H1 (cell line): Measurements from ENCODE around the gene RGS3. TPM values are rescaled to one million over a fixed set of nuclear protein-coding genes. Genes with fewer than 3 reads are reported as not detected.

ENCODE experiments used
- CTCF ChIA-PET: fragments of 300-600 bp; sonication (Branson Sonifier 250); formaldehyde crosslinking; loops from one replicate; lab custom pipeline; 2021; ENCODE audit not compliant: partially characterized antibody; lab: Charles Lee
- POLR2A ChIA-PET: fragments of 300-600 bp; sonication (Branson Sonifier 250); formaldehyde crosslinking; loops from one replicate; lab custom pipeline; 2021; ENCODE audit warnings: inconsistent platforms; ENCODE audit not compliant: partially characterized antibody; lab: Charles Lee
- DNase-seq, 2 experiments: peaks; one replicate each; pipeline versions ENCODE4 v3.0.0 to v3.0.0-alpha.2; 2010 to 2022; ENCODE audit warnings: low spot score in 2 of 2, low read depth in 1 of 2, mixed read lengths in 1 of 2
- FAIRE-seq: peaks from 2 replicates; lab custom pipeline; 2011; peaks lifted over from hg19 to GRCh38; lab: Jason Lieb, UNC
- H2AFZ ChIP-seq: 2 replicates; pipeline ENCODE4 v1.8.1; 2012; ENCODE audit warnings: low read length, inconsistent platforms
- H2AK5ac ChIP-seq: 2 replicates; pipeline ENCODE4 v1.6.1; 2013; ENCODE audit warnings: low read depth, low read length
- H2BK120ac ChIP-seq: replicated peaks from 2 replicates; pipeline ENCODE3; 2013; ENCODE audit warnings: low read depth, low read length, inconsistent platforms
- H2BK12ac ChIP-seq: 2 replicates; pipeline ENCODE4 v1.6.1; 2013; ENCODE audit warnings: low read depth, low read length
- H2BK15ac ChIP-seq: 2 replicates; pipeline ENCODE4 v1.6.1; 2013; ENCODE audit warnings: low read length
- H2BK20ac ChIP-seq: 2 replicates; pipeline ENCODE4 v1.6.1; 2013; ENCODE audit warnings: low read length
- H2BK5ac ChIP-seq: 2 replicates; pipeline ENCODE4 v1.6.1; 2013; ENCODE audit warnings: low read depth, low read length
- H3K14ac ChIP-seq: 2 replicates; pipeline ENCODE4 v1.6.1; 2013; ENCODE audit warnings: inconsistent platforms; ENCODE audit not compliant: insufficient read length
- H3K18ac ChIP-seq: 2 replicates; pipeline ENCODE4 v1.6.1; 2013; ENCODE audit warnings: low read length; ENCODE audit errors: extremely low read depth
- H3K23ac ChIP-seq: 2 replicates; pipeline ENCODE4 v1.6.1; 2013; ENCODE audit warnings: inconsistent platforms; ENCODE audit not compliant: insufficient read length
- H3K23me2 ChIP-seq: 2 replicates; pipeline ENCODE4 v1.6.1; 2013; ENCODE audit warnings: low read depth, low read length
- H3K27ac ChIP-seq: 2 replicates; pipeline ENCODE4 v1.6.1; 2011; ENCODE audit warnings: low read depth, low read length, inconsistent platforms
- H3K27me3 ChIP-seq, 4 experiments: replicated peaks in 1 of 4; 1 replicate in 1 of 4; 2 replicates in 3 of 4; pipeline versions ENCODE4 v1.6.1 to v1.8.1; 2011 to 2013; ENCODE audit warnings: low read length in 3 of 4, mild to moderate bottlenecking in 3 of 4, inconsistent platforms in 2 of 4, mixed read lengths in 2 of 4, moderate library complexity in 1 of 4; ENCODE audit not compliant: control insufficient read depth in 3 of 4, insufficient read depth in 3 of 4; ENCODE audit errors: extremely low read depth in 1 of 4
- H3K36me3 ChIP-seq, 4 experiments: 2 replicates each; pipeline versions ENCODE4 v1.6.1 to v1.8.1; 2011 to 2013; ENCODE audit warnings: mild to moderate bottlenecking in 4 of 4, low read length in 3 of 4, moderate library complexity in 2 of 4, control low read depth in 1 of 4, inconsistent platforms in 1 of 4; ENCODE audit not compliant: insufficient read depth in 4 of 4, control insufficient read depth in 2 of 4
- H3K4ac ChIP-seq: replicated peaks from 2 replicates; pipeline ENCODE3; 2013; ENCODE audit warnings: low read length, low read depth, mixed read lengths, inconsistent platforms; ENCODE audit not compliant: insufficient read length
- H3K4me1 ChIP-seq, 4 experiments: replicated peaks in 1 of 4; 1 replicate in 1 of 4; 2 replicates in 3 of 4; pipeline versions ENCODE4 v1.6.1 to v1.8.1; 2011 to 2013; ENCODE audit warnings: low read length in 3 of 4, inconsistent platforms in 2 of 4, mixed read lengths in 1 of 4; ENCODE audit not compliant: insufficient read depth in 4 of 4, control insufficient read depth in 3 of 4
- H3K4me2 ChIP-seq, 2 experiments: 2 replicates each; pipeline versions ENCODE4 v1.6.1 to v1.8.1; 2011 to 2013; ENCODE audit warnings: low read depth in 2 of 2, low read length in 2 of 2, control low read depth in 1 of 2, inconsistent platforms in 1 of 2, mild to moderate bottlenecking in 1 of 2; ENCODE audit not compliant: insufficient read depth in 1 of 2
- H3K4me3 ChIP-seq, 4 experiments: fragments of 200-600, 300-600 bp in 1 of 4; sonication (generic), shearing (Covaris generic), sonication (Bioruptor Twin) in 1 of 4; 2 replicates each; pipeline versions ENCODE4 v1.5.1 to v1.8.1; 2011 to 2016; ENCODE audit warnings: low read length in 4 of 4, low read depth in 3 of 4, control low read depth in 2 of 4, inconsistent platforms in 2 of 4, mild to moderate bottlenecking in 2 of 4, mixed read lengths in 1 of 4, moderate library complexity in 1 of 4; ENCODE audit not compliant: insufficient read depth in 2 of 4; ENCODE audit errors: extremely low read depth in 1 of 4
- H3K56ac ChIP-seq: replicated peaks from 2 replicates; pipeline ENCODE3; 2013; ENCODE audit warnings: low read depth, mild to moderate bottlenecking, mixed read lengths, low read length, inconsistent platforms; ENCODE audit not compliant: insufficient read length
- H3K79me1 ChIP-seq: 2 replicates; pipeline ENCODE4 v1.6.1; 2013; ENCODE audit warnings: low read depth, low read length, control low read depth
- H3K79me2 ChIP-seq, 2 experiments: 2 replicates each; pipeline versions ENCODE4 v1.6.1 to v1.8.1; 2012 to 2013; ENCODE audit warnings: low read length in 2 of 2, mild to moderate bottlenecking in 2 of 2, inconsistent platforms in 1 of 2; ENCODE audit not compliant: insufficient read depth in 2 of 2, control insufficient read depth in 1 of 2
- H3K9ac ChIP-seq, 4 experiments: replicated peaks in 1 of 4; 1 replicate in 1 of 4; 2 replicates in 3 of 4; pipeline versions ENCODE4 v1.6.1 to v1.8.1; 2011 to 2013; ENCODE audit warnings: low read depth in 3 of 4, low read length in 3 of 4, control low read depth in 2 of 4, mild to moderate bottlenecking in 2 of 4, moderate library complexity in 2 of 4, inconsistent platforms in 1 of 4; ENCODE audit errors: extremely low read depth in 1 of 4
- H3K9me3 ChIP-seq, 2 experiments: 2 replicates each; pipeline versions ENCODE4 v1.6.1 to v1.8.1; 2012 to 2013; ENCODE audit warnings: mild to moderate bottlenecking in 2 of 2, moderate library complexity in 2 of 2, control low read depth in 1 of 2, inconsistent platforms in 1 of 2, low read depth in 1 of 2, low read length in 1 of 2, mixed read lengths in 1 of 2; ENCODE audit not compliant: insufficient read depth in 2 of 2
- H4K20me1 ChIP-seq, 2 experiments: replicated peaks in 1 of 2; 2 replicates each; pipeline versions ENCODE3 to v1.8.1; 2011 to 2013; ENCODE audit warnings: inconsistent platforms in 2 of 2, low read length in 2 of 2, mild to moderate bottlenecking in 1 of 2; ENCODE audit not compliant: insufficient read depth in 2 of 2, control insufficient read depth in 1 of 2
- H4K5ac ChIP-seq: 2 replicates; pipeline ENCODE4 v1.6.1; 2013; ENCODE audit warnings: low read length, low read depth, mixed read lengths, inconsistent platforms; ENCODE audit not compliant: insufficient read length
- H4K8ac ChIP-seq: 2 replicates; pipeline ENCODE4 v1.8.0; 2013; ENCODE audit warnings: mild to moderate bottlenecking, moderate library complexity, low read length, inconsistent platforms; ENCODE audit not compliant: insufficient read depth; ENCODE audit errors: extremely low read depth
- H4K91ac ChIP-seq: replicated peaks from 2 replicates; pipeline ENCODE3; 2013; ENCODE audit warnings: low read length, mixed read lengths, inconsistent platforms; ENCODE audit not compliant: insufficient read length
- BRCA1 ChIP-seq: IDR thresholded peaks from 2 replicates; pipeline ENCODE4 v1.6.1; 2012; ENCODE audit warnings: low read depth, low read length, improper control_type of control experiment
- CTBP2 ChIP-seq: IDR thresholded peaks from 2 replicates; pipeline ENCODE4 v1.7.0; 2011; ENCODE audit warnings: borderline replicate concordance, mild to moderate bottlenecking, moderate library complexity, mixed read lengths, low read length; ENCODE audit not compliant: insufficient read depth, insufficient read length
- GABPA ChIP-seq: IDR thresholded peaks from 2 replicates; pipeline ENCODE4 v1.6.1; 2011; ENCODE audit warnings: mild to moderate bottlenecking, low read length, moderate library complexity, borderline replicate concordance; ENCODE audit not compliant: insufficient read depth
- HDAC2 ChIP-seq, 2 experiments: fragments of 300-600 bp in 1 of 2; sonication (generic) in 1 of 2; IDR thresholded peaks; 2 replicates each; pipeline ENCODE4 v1.6.1; 2011 to 2012; ENCODE audit warnings: low read depth in 2 of 2, low read length in 2 of 2, mild to moderate bottlenecking in 2 of 2, moderate library complexity in 2 of 2, borderline replicate concordance in 1 of 2, inconsistent platforms in 1 of 2
- KDM4A ChIP-seq: IDR thresholded peaks from one replicate; pipeline ENCODE4 v1.7.1; 2012; ENCODE audit warnings: low read depth, mild to moderate bottlenecking, moderate library complexity, low read length, inconsistent platforms; ENCODE audit not compliant: severe bottlenecking
- KDM5A ChIP-seq: fragments of 200-600 bp; IDR thresholded peaks from 2 replicates; pipeline ENCODE4 v1.7.1; 2012; ENCODE audit warnings: mild to moderate bottlenecking, low read length, inconsistent platforms, mixed read lengths
- SIRT6 ChIP-seq: IDR thresholded peaks from one replicate; pipeline ENCODE4 v1.7.1; 2012; ENCODE audit warnings: low read length, inconsistent platforms
- SRF ChIP-seq: IDR thresholded peaks from 2 replicates; pipeline ENCODE4 v1.6.1; 2011; ENCODE audit warnings: mild to moderate bottlenecking, low read depth, low read length, moderate library complexity
- WGBS, 2 experiments: shearing (Covaris generic) in 1 of 2; methylation state at CpG; one replicate each; pipeline versions ENCODE4 v1.1.6 to v1.1.7; 2013 to 2015; ENCODE audit warnings: low lambda C conversion rate in 2 of 2, mixed read lengths in 2 of 2, inconsistent platforms in 1 of 2, low coverage in 1 of 2, missing lambda C conversion rate in 1 of 2; ENCODE audit not compliant: insufficient replicate concordance in 2 of 2, insufficient coverage in 1 of 2, insufficient read length in 1 of 2; ENCODE audit errors: extremely low coverage in 1 of 2, missing lambda C conversion rate in 1 of 2; 5-methylcytosine and 5-hydroxymethylcytosine counted together
- polyA plus RNA-seq, 7 experiments: library from polyadenylated mRNA; depleted of rRNA in 3 of 7; stranded (reverse) in 5 of 7; unstranded in 2 of 7; fragments of >200 nt in 5 of 7; fragments of 200-250 nt in 2 of 7; gene quantifications; 1 replicate in 5 of 7; 2 replicates in 1 of 7; 4 replicates in 1 of 7; pipeline versions ENCODE4 v1.2.1 to v1.2.3, GENCODE V29; 2011 to 2013; ENCODE audit warnings: missing spikeins in 2 of 7, mixed read lengths in 2 of 7
- total RNA-seq: library from RNA; stranded (reverse); fragmentation: NEBNext Ultra II Directional; extraction: Animal tissue kit (Norgen Biotek cat#: 25700); gene quantifications from 2 replicates; pipeline ENCODE4 v1.2.1, GENCODE V29; 2021

The RGS3 gene
- total and polyA plus RNA-seq, 2 of the 8 experiments (the other 6 are each of a cell fraction or from before 2014, with no cell fraction given), result 12.6 to 18.2 TPM

DNA sequence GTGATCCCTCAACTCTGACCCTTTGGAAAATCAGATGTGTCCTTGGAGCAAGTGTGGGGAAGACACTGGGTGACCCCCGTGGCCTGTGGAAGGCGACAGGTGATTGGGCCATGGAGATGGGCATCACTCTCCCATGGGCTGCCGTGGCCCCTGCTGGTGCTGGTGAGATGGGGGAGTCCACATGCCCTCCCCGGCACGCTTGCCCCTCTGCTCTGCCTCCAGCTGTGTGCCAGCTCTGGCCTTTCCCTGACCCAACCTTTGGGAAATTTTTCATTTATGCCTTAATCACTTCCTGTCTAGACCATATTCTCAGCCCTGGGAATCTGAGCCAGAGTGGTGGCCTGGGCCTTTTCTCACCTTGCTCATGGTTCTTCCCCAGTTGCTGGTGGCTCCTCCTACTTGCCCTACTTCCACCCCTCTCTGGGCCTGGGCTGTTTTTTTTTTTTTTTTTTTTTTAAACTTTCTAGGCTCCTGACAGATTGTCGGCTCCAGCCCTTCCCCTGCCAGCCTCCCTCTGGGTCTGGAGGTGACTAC, 56.6 kb downstream of the RGS3 start:
- H4K8ac ChIP-seq, result no peak overlapping the region
- no peak overlapping the region for H2BK12ac ChIP-seq
- DNase-seq (no peak), FAIRE-seq (no peak)
- no peak overlapping the region for H3K27ac ChIP-seq
- H3K9me3 ChIP-seq, result no peaks in the 10 kb centered on the region
- no peak overlapping the region for H3K9ac ChIP-seq
- no peaks in the 10 kb centered on the region for H3K23me2 ChIP-seq
- WGBS, 2 experiments, result 93% methylated on average over 5 of the region's 6 CpGs; no CpG with 5 or more reads in 1 of the 2 experiments
- no peak overlapping the region for H3K23ac ChIP-seq
- H3K18ac ChIP-seq, result no peak overlapping the region
- no peak overlapping the region for H2AFZ ChIP-seq
- no peak overlapping the region for H2BK20ac ChIP-seq
- TF ChIP-seq BRCA1, result no peak
- no peak for TF ChIP-seq HDAC2 (IDR thresholded peaks at IDR 0.05; ENCODE audit: borderline replicate concordance in 1 of 2, low read depth in 2 of 2, low read length in 2 of 2)
- TF ChIP-seq SIRT6, result no peak
- no peak for TF ChIP-seq CTBP2
- no peak for TF ChIP-seq KDM4A
- TF ChIP-seq SRF, result no peak
- TF ChIP-seq KDM5A, result no peak
- no peak for TF ChIP-seq GABPA
- H2BK120ac ChIP-seq, result no peak overlapping the region
- no peak overlapping the region for H2BK5ac ChIP-seq
- H4K91ac ChIP-seq, result no peak overlapping the region
- no peak overlapping the region for H3K56ac ChIP-seq
- no peaks in the 10 kb centered on the region for H4K20me1 ChIP-seq
- no peak overlapping the region for H4K5ac ChIP-seq
- no peak overlapping the region for H3K4me2 ChIP-seq
- no peak overlapping the region for H2AK5ac ChIP-seq
- no peak overlapping the region for H2BK15ac ChIP-seq
- H3K4me1 ChIP-seq, result no peaks in the 10 kb centered on the region
- no peaks in the 10 kb centered on the region for H3K27me3 ChIP-seq
- H3K14ac ChIP-seq, result no peak overlapping the region
- no peak overlapping the region for H3K4me3 ChIP-seq
- H3K79me1 ChIP-seq, result no peaks in the 10 kb centered on the region
- CTCF ChIA-PET, result interaction anchor here (0.6 to 10.2 kb wide), 4 partner anchors 12 to 135 kb away, joined by 3 to 67 read pairs (median 6); no protein-coding TSS in a partner anchor
- POLR2A ChIA-PET, result interaction anchor here (0.7 kb wide), 1 partner anchor 10 kb away, joined by 3 read pairs; no protein-coding TSS in a partner anchor
- H3K36me3 ChIP-seq, result no peaks in the 10 kb centered on the region; a peak in 1 of 8 replicates
- no peak overlapping the region for H3K4ac ChIP-seq
- no peaks in the 10 kb centered on the region for H3K79me2 ChIP-seq
